WTC11 (cell line): ENCODE results near the gene CHMP1B. TPM values are rescaled to one million over a fixed set of nuclear protein-coding genes. Genes with fewer than 3 reads are reported as not detected.

Source experiments
- ATAC-seq: fragments of 200-7000 bp; cut with Tn5 transposase; 2 replicates; pipeline ENCODE4 v1.10.0; 2021; ENCODE audit warnings: mild to moderate bottlenecking, moderate library complexity
- CTCF ChIA-PET: fragments of 300-600 bp; sonication (Branson Sonifier 250); formaldehyde crosslinking; loops from one replicate; lab custom pipeline; 2021; ENCODE audit warnings: antibody characterized with exemption; lab: Charles Lee
- POLR2A ChIA-PET: fragments of 350-600 bp; sonication (Branson Sonifier 250); formaldehyde crosslinking; loops from one replicate; lab custom pipeline; 2021; ENCODE audit warnings: antibody characterized with exemption; lab: Charles Lee
- DNase-seq: peaks from one replicate; pipeline ENCODE4 v3.0.0; 2021; ENCODE audit warnings: low spot score
- H3K27ac Mint-ChIP-seq: 2 replicates; pipeline ENCODE4 v1.8.0; 2021; ENCODE audit warnings: mixed read lengths
- H3K27me3 Mint-ChIP-seq: 2 replicates; pipeline ENCODE4 v1.8.0; 2021; ENCODE audit warnings: low read depth, mild to moderate bottlenecking, moderate library complexity, mixed read lengths
- H3K36me3 Mint-ChIP-seq: 2 replicates; pipeline ENCODE4 v1.8.0; 2021; ENCODE audit warnings: mixed read lengths
- H3K4me1 Mint-ChIP-seq: 2 replicates; pipeline ENCODE4 v1.8.0; 2022; ENCODE audit warnings: mixed read lengths
- H3K4me3 Mint-ChIP-seq: 2 replicates; pipeline ENCODE4 v1.8.0; 2021; ENCODE audit warnings: mild to moderate bottlenecking, moderate library complexity, mixed read lengths
- H3K9me3 Mint-ChIP-seq: 2 replicates; pipeline ENCODE4 v1.8.0; 2021; ENCODE audit warnings: mixed read lengths
- ARID4B ChIP-seq: sonication (generic); formaldehyde crosslinking; IDR thresholded peaks from 2 replicates; pipeline ENCODE4 v1.8.0; 2023; ENCODE audit warnings: missing genetic modification reagents, mild to moderate bottlenecking, borderline replicate concordance
- KAT7 ChIP-seq: sonication (generic); formaldehyde crosslinking; IDR thresholded peaks from 2 replicates; pipeline ENCODE4 v1.8.1; 2023; ENCODE audit warnings: missing genetic modification reagents, mild to moderate bottlenecking, borderline replicate concordance
- MLX ChIP-seq: sonication (generic); formaldehyde crosslinking; IDR thresholded peaks from 2 replicates; pipeline ENCODE4 v1.8.1; 2023; ENCODE audit warnings: mild to moderate bottlenecking, missing genetic modification reagents, moderate library complexity
- MYBL2 ChIP-seq: sonication (generic); formaldehyde crosslinking; IDR thresholded peaks from 2 replicates; pipeline ENCODE4 v1.8.1; 2023; ENCODE audit warnings: mild to moderate bottlenecking, moderate library complexity, missing genetic modification reagents
- NR3C1 ChIP-seq: sonication (generic); formaldehyde crosslinking; conservative IDR thresholded peaks from 2 replicates; pipeline ENCODE4 v1.8.1; 2023; ENCODE audit warnings: low read depth, mild to moderate bottlenecking, missing genetic modification reagents
- PRDM15 ChIP-seq: sonication (generic); formaldehyde crosslinking; IDR thresholded peaks from 2 replicates; pipeline ENCODE4 v1.8.0; 2022; ENCODE audit warnings: missing genetic modification reagents
- TCF7 ChIP-seq: sonication (generic); formaldehyde crosslinking; IDR thresholded peaks from 2 replicates; pipeline ENCODE4 v1.8.0; 2022; ENCODE audit warnings: mild to moderate bottlenecking, low read depth, missing genetic modification reagents, moderate library complexity
- TP53 ChIP-seq: sonication (generic); formaldehyde crosslinking; IDR thresholded peaks from 2 replicates; pipeline ENCODE4 v1.8.1; 2023; ENCODE audit warnings: mild to moderate bottlenecking, missing genetic modification reagents
- ZNF138 ChIP-seq: sonication (generic); formaldehyde crosslinking; conservative IDR thresholded peaks from 2 replicates; pipeline ENCODE4 v1.8.1; 2022; ENCODE audit warnings: mild to moderate bottlenecking, moderate library complexity, missing genetic modification reagents
- ZNF263 ChIP-seq: sonication (generic); formaldehyde crosslinking; IDR thresholded peaks from 2 replicates; pipeline ENCODE4 v1.8.1; 2022; ENCODE audit warnings: low read depth, mild to moderate bottlenecking, moderate library complexity, missing genetic modification reagents
- ZNF396 ChIP-seq: fragments of 250-450 bp; sonication (Bioruptor Pico); IDR thresholded peaks from 2 replicates; pipeline ENCODE4 v1.8.0; 2021; ENCODE audit warnings: mild to moderate bottlenecking, moderate library complexity, borderline replicate concordance
- ZNF512 ChIP-seq: sonication (generic); formaldehyde crosslinking; IDR thresholded peaks from 2 replicates; pipeline ENCODE4 v1.8.1; 2022; ENCODE audit warnings: missing genetic modification reagents, borderline replicate concordance
- total RNA-seq: library from RNA; stranded (reverse); gene quantifications from 3 replicates; pipeline ENCODE4 v1.2.3, GENCODE V29; 2021
- TF ChIP-seq, protein P1 (sequence below): sonication (generic); formaldehyde crosslinking; IDR thresholded peaks from 2 replicates; pipeline ENCODE4 v1.8.1; 2023; ENCODE audit warnings: mild to moderate bottlenecking, missing genetic modification reagents

CHMP1B gene
- total RNA-seq, 1 experiment from 2014 or later: 37.2 TPM

DNA sequence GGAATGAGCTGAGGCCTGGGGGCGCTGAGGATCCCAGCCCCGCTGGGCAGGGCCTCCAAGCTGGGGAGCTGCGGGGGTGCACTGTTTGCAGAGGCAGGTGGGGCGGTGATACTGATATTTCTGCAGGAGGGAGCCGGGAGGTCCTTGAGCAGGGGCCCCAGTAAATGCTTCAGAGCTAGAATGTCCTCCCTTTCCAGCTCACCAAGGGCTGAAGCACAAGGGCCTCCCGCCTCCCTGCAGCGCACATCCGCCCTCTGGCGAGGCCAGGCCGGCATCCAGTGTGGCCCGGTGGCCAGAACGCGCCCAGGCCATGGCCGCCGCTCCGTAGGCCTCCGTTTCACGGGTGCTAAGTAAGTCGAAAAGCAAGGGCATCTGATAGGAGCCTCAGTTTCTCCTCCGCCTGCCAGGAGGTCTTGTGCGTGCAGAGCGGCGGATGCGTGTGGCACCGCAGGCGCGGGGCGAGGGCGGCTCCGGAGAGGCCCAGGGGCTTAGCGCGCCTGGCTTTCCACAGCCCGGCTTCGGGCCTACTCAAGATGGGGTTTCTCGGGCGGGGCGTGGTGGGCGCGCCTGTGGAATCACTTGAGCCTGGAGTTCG lies 29.5 kb upstream of the CHMP1B start:
- H3K4me3 Mint-ChIP-seq: no peak overlapping the region
- H3K27me3 Mint-ChIP-seq: no peaks in the 10 kb centered on the region
- CTCF ChIA-PET: interaction anchor here (0.7 to 1.4 kb wide), 6 partner anchors 30 to 226 kb away, joined by 3 to 7 read pairs (median 3); no protein-coding TSS in a partner anchor
- TF ChIP-seq ZNF512 (no peak), MLX (no peak), NR3C1 (CRISPR knock-in tag) (no peak), TCF7 (CRISPR knock-in tag) (no peak), ZNF138 (0 out of 2 replicates have a peak, but pooled peaks have one; percentile 61), PRDM15 (CRISPR knock-in tag) (0 out of 2 replicates have a peak, but pooled peaks have one; percentile 30), ZNF396 (CRISPR knock-in tag) (no peak), TP53 (CRISPR knock-in tag) (0 out of 2 replicates have a peak, but pooled peaks have one; percentile 36), KAT7 (no peak), ARID4B (no peak), ZNF263 (CRISPR knock-in tag) (no peak), MYBL2 (no peak)
- TF ChIP-seq, protein P1, sequence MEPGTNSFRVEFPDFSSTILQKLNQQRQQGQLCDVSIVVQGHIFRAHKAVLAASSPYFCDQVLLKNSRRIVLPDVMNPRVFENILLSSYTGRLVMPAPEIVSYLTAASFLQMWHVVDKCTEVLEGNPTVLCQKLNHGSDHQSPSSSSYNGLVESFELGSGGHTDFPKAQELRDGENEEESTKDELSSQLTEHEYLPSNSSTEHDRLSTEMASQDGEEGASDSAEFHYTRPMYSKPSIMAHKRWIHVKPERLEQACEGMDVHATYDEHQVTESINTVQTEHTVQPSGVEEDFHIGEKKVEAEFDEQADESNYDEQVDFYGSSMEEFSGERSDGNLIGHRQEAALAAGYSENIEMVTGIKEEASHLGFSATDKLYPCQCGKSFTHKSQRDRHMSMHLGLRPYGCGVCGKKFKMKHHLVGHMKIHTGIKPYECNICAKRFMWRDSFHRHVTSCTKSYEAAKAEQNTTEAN (CRISPR knock-in tag): no peak
- DNase-seq: peak; percentile 28
- H3K27ac Mint-ChIP-seq: peak overlapping the region; percentile 89
- POLR2A ChIA-PET: no interaction called here
- no peaks in the 10 kb centered on the region for H3K36me3 Mint-ChIP-seq
- 0 out of 2 replicates have a peak, but pooled peaks cover 4% of the 10 kb centered on the region for H3K9me3 Mint-ChIP-seq
- peak; percentile 61 for ATAC-seq
- H3K4me1 Mint-ChIP-seq: peaks cover 37% of the 10 kb centered on the region
